GM19468 (cell line): ENCODE measurements around the gene KIR3DL3.
"Not testable (repeated sequence)": the region's sequence is repeated elsewhere in the genome, so short reads cannot be mapped to it uniquely, and the experiment has no call there.

ENCODE experiments used
- ATAC-seq: cut with Tn5 transposase; IDR thresholded peaks from one replicate; pipeline ENCODE4 v1.9.1; 2021; ENCODE audit warnings: mild to moderate bottlenecking, moderate library complexity, moderate number of reproducible peaks; ENCODE audit not compliant: unreplicated experiment; ENCODE audit errors: extremely low read depth

KIR3DL3 gene

GRCh38 chr19:54775095-54775815, 51.0 kb downstream of the KIR3DL3 start:
- ATAC-seq: not testable (repeated sequence)

GRCh38 chr19:54775830-54776229, 51.6 kb downstream of the KIR3DL3 start:
- ATAC-seq: not testable (repeated sequence)

GRCh38 chr19:54777851-54778250, 53.6 kb downstream of the KIR3DL3 start:
- ATAC-seq: not testable (repeated sequence)

GRCh38 chr19:54778896-54779295, 54.7 kb downstream of the KIR3DL3 start:
- not testable (repeated sequence) for ATAC-seq

- ATAC-seq: not testable (repeated sequence)
Measured at GRCh38 chr19:54782916-54783315, 58.7 kb downstream of the KIR3DL3 start.
